DND-41 (cell line): Measurements from ENCODE around the gene XPNPEP1.

Source experiments
- ATAC-seq: fragments of 200-7000 bp; cut with Tn5 transposase; 3 replicates; pipeline ENCODE4 v1.9.1; 2021; ENCODE audit warnings: low read depth; ENCODE audit not compliant: insufficient read depth
- DNase-seq: peaks from one replicate; pipeline ENCODE4 v3.0.0-alpha.2; 2020
- H2AFZ ChIP-seq: 2 replicates; pipeline ENCODE4 v1.6.0; 2012; ENCODE audit warnings: low read depth, low read length
- H3K27ac ChIP-seq: 2 replicates; pipeline ENCODE4 v1.5.1; 2012; ENCODE audit warnings: low read length, inconsistent platforms
- H3K27me3 ChIP-seq: fragments of 200-600 bp; sonication (generic); 2 replicates; pipeline ENCODE4 v1.6.0; 2012; ENCODE audit warnings: low read length, mild to moderate bottlenecking, inconsistent platforms; ENCODE audit not compliant: insufficient read depth, poor library complexity
- H3K36me3 ChIP-seq: 2 replicates; pipeline ENCODE4 v1.5.1; 2012; ENCODE audit warnings: low read length, inconsistent platforms; ENCODE audit not compliant: insufficient read depth
- H3K4me1 ChIP-seq: 2 replicates; pipeline ENCODE4 v1.5.1; 2012; ENCODE audit warnings: mild to moderate bottlenecking, low read length; ENCODE audit not compliant: insufficient read depth
- H3K4me2 ChIP-seq: 2 replicates; pipeline ENCODE4 v1.6.0; 2012; ENCODE audit warnings: mild to moderate bottlenecking, moderate library complexity, low read length, inconsistent platforms; ENCODE audit not compliant: insufficient read depth
- H3K4me3 ChIP-seq, 2 experiments: fragments of 200-600 bp in 1 of 2; shearing (Covaris generic) in 1 of 2; 2 replicates each; pipeline ENCODE4 v1.5.1; 2012 to 2016; ENCODE audit warnings: inconsistent platforms in 2 of 2, low read length in 2 of 2, mild to moderate bottlenecking in 2 of 2, low read depth in 1 of 2, moderate library complexity in 1 of 2
- H3K79me2 ChIP-seq: 2 replicates; pipeline ENCODE4 v1.6.0; 2012; ENCODE audit warnings: low read length, inconsistent platforms; ENCODE audit not compliant: insufficient read depth
- H3K9ac ChIP-seq: 2 replicates; pipeline ENCODE4 v1.6.0; 2012; ENCODE audit warnings: low read depth, mild to moderate bottlenecking, inconsistent platforms, low read length, moderate library complexity
- H3K9me3 ChIP-seq: 2 replicates; pipeline ENCODE4 v1.5.1; 2012; ENCODE audit warnings: low read length, moderate library complexity, mild to moderate bottlenecking, inconsistent platforms; ENCODE audit not compliant: insufficient read depth, severe bottlenecking
- H4K20me1 ChIP-seq: 2 replicates; pipeline ENCODE4 v1.6.0; 2012; ENCODE audit warnings: low read length; ENCODE audit not compliant: insufficient read depth
- CTCF ChIP-seq: IDR thresholded peaks from 2 replicates; pipeline ENCODE4 v1.5.1; 2012; ENCODE audit warnings: borderline replicate concordance, low read length, moderate library complexity, mild to moderate bottlenecking; ENCODE audit not compliant: poor library complexity, severe bottlenecking; ENCODE audit errors: extremely low read depth
- EZH2 ChIP-seq: IDR thresholded peaks from 3 replicates; pipeline ENCODE4 v1.6.1; 2012; ENCODE audit warnings: borderline replicate concordance, low read depth, mild to moderate bottlenecking, moderate library complexity, low read length, inconsistent platforms; ENCODE audit not compliant: severe bottlenecking

Gene XPNPEP1

DNA sequence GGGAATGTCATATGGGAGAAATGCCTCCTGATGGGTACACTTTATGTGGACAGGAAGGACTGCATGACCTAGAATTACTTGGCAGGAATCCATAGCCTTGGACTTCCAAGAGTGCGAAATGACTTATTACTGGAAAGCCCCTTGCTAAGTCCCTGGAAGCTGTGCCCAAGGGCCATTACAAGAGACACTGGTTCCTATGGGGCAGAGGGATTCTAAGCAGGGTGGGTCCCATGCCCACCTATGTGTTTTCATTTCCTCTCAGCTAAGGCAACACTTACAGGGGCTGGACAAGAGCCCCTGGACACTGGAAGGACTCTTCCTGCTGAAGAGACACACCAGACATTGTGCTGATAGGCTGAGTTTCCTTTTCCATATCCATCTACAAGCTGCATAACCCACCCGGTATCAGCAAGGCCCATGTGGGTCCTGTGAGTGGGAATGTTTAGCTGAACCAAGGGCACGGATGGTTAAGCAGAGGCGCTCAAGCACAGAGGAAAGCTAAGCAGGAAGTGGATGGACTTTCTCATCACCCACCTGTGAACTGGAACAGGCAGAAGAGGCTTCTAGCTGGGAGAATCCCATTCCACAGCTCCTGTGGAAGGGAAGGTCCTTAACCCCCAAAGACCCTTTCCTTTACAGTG lies 56.2 kb downstream of the XPNPEP1 start:
- Histone ChIP-seq H3K4me3 (no peak overlapping the region), H3K27me3 (no peaks in the 10 kb centered on the region), H2AFZ (no peak overlapping the region), H3K36me3 (peaks cover 76% of the 10 kb centered on the region), H3K9me3 (peaks cover 6% of the 10 kb centered on the region), H3K4me2 (no peak overlapping the region), H3K79me2 (no peaks in the 10 kb centered on the region), H3K4me1 (no peaks in the 10 kb centered on the region), H3K9ac (no peak overlapping the region), H4K20me1 (no peaks in the 10 kb centered on the region; the same call in 1 of the 2 replicates), H3K27ac (no peak overlapping the region)
- ATAC-seq (no peak), DNase-seq (no peak)
- no peak for TF ChIP-seq EZH2
- no peak for TF ChIP-seq CTCF

DNA sequence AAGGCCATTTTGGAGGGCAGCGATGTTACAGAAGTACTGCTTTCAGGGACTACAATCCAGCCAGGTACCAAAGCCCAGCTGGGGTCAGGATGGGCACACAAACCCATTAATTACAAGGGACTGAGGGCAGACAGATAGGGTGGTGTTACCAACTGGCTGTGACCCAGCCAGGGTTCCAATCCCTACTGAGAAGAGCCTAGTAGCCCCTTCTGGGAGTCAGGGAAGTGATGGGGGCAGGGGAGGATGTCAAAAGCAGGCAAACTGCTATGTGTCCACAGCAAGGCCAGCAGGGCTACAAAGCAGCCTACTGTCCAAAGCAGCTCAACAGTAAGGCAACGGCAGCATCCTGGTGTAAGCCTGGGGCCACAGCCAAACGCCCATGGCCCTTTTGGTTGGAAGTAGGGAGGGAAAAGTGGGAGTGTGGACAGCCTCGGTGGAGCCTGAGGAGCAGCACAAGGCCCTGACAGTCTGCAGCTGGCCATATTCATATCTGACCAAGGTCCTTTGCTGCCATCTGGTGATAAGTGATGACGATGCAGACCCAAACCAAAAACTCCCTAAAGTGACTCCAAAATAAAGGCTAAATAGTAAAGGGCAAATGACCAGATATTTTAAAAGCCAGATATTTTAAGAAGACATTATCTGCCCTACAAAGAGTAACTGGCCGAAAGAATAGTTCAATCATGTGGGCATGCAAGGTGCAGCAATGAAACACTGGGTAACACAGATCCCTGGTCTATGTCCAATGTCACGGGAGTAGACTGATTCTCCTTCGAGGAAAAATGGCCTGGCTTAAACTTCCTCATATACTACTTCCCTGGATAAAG lies 56.9 kb downstream of the XPNPEP1 start:
- no peaks in the 10 kb centered on the region for H3K27me3 ChIP-seq
- H2AFZ ChIP-seq: no peak overlapping the region
- ATAC-seq: no peak
- no peaks in the 10 kb centered on the region for H3K4me1 ChIP-seq
- no peaks in the 10 kb centered on the region; the same call in 1 of the 2 replicates for H4K20me1 ChIP-seq
- DNase-seq: no peak
- peak; percentile 36 for TF ChIP-seq CTCF
- no peak for TF ChIP-seq EZH2
- H3K4me3 ChIP-seq: no peak overlapping the region
- H3K36me3 ChIP-seq: peaks cover 72% of the 10 kb centered on the region
- H3K4me2 ChIP-seq: no peak overlapping the region
- H3K27ac ChIP-seq: no peak overlapping the region
- peaks cover 6% of the 10 kb centered on the region for H3K9me3 ChIP-seq
- H3K79me2 ChIP-seq: no peaks in the 10 kb centered on the region
- H3K9ac ChIP-seq: no peak overlapping the region

- Histone ChIP-seq H3K4me3 (no peak overlapping the region), H3K4me1 (no peaks in the 10 kb centered on the region), H4K20me1 (no peaks in the 10 kb centered on the region), H3K9ac (no peak overlapping the region), H3K4me2 (no peak overlapping the region), H3K36me3 (peaks cover 48% of the 10 kb centered on the region), H3K27me3 (no peaks in the 10 kb centered on the region), H3K27ac (no peak overlapping the region), H3K9me3 (peaks cover 6% of the 10 kb centered on the region), H3K79me2 (no peaks in the 10 kb centered on the region), H2AFZ (no peak overlapping the region)
- TF ChIP-seq EZH2 (no peak), CTCF (no peak)
- ATAC-seq: no peak
- DNase-seq: no peak
Measured at GRCh38 chr10:109863775-109864174, 59.5 kb downstream of the XPNPEP1 start.
